GM10847 (cell line): ENCODE results near the gene NEBL.

Experiments
- POLR2A ChIP-seq: IDR thresholded peaks from 2 replicates; pipeline ENCODE4 v1.6.1; 2011; ENCODE audit not compliant: insufficient read length; ENCODE audit errors: extremely low read depth

Gene NEBL

GRCh38 chr10:20740120-20740519, 157.0 kb downstream of the NEBL start:
- no peak for TF ChIP-seq POLR2A

GRCh38 chr10:20737107-20737506, 160.0 kb downstream of the NEBL start:
- no peak for TF ChIP-seq POLR2A
